SK-N-MC (cell line): Measurements from ENCODE around the gene SCGB1C1.

Experiments
- EZH2 ChIP-seq: fragments of 200-600 bp; sonication (generic); IDR thresholded peaks from one replicate; pipeline ENCODE4 v1.6.1; 2017; ENCODE audit warnings: antibody characterized with exemption
- FOXP2 ChIP-seq: optimal IDR thresholded peaks from 2 replicates; pipeline ENCODE3; 2011; ENCODE audit warnings: mild to moderate bottlenecking, moderate library complexity; ENCODE audit not compliant: insufficient read depth; ENCODE audit errors: extremely low read length, control extremely low read depth
- POLR2AphosphoS5 ChIP-seq: IDR thresholded peaks from 2 replicates; pipeline ENCODE4 v1.6.1; 2012; ENCODE audit warnings: mild to moderate bottlenecking, low read depth, low read length, borderline replicate concordance

- TF ChIP-seq POLR2AphosphoS5 (no peak), EZH2 (no peak), FOXP2 (no peak)
These were observed 37.6 kb downstream of the SCGB1C1 start for GRCh38 chr11:230431-230830.
